Measurements from ENCODE around the gene KIF4A.
A peak's percentile ranks its signal among the peaks of the same experiment; 100 is the strongest.

DNA sequence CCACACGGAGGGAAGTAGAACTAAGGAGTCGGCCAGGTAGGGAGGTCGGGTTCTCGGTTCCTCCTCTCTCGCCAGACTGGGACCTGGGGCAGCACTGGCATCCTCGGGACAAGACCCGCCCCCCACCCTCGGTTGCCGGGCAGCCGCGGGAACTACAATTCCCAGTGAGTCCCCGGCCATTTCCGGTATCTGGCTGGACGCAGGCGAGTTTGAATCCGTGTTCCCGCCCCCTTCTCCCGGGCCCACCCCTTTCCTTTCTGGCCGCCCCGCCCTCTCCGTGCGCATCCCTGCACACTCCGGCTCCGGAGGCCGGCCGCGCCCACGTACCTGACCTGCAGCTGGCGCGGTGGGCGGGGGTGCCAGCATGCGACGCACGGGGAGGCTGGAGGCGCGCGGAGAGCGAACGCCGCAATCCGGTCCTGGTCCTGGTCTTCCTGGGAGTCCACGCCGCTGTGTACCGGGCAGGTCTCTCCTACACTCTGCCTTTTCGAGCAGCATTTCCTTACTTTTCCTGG, 144.5 kb downstream of the KIF4A start:
- TF ChIP-seq, protein P1, sequence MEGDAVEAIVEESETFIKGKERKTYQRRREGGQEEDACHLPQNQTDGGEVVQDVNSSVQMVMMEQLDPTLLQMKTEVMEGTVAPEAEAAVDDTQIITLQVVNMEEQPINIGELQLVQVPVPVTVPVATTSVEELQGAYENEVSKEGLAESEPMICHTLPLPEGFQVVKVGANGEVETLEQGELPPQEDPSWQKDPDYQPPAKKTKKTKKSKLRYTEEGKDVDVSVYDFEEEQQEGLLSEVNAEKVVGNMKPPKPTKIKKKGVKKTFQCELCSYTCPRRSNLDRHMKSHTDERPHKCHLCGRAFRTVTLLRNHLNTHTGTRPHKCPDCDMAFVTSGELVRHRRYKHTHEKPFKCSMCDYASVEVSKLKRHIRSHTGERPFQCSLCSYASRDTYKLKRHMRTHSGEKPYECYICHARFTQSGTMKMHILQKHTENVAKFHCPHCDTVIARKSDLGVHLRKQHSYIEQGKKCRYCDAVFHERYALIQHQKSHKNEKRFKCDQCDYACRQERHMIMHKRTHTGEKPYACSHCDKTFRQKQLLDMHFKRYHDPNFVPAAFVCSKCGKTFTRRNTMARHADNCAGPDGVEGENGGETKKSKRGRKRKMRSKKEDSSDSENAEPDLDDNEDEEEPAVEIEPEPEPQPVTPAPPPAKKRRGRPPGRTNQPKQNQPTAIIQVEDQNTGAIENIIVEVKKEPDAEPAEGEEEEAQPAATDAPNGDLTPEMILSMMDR (IDR thresholded peaks at IDR 0.05) = no peak
- TF ChIP-seq POLR2A (IDR thresholded peaks at IDR 0.05) = peak in 1 of 2 donors; percentile 22
